Caco-2 (cell line): Measurements from ENCODE around the gene KLF15. TPM values are rescaled to one million over a fixed set of nuclear protein-coding genes. Genes with fewer than 3 reads are reported as not detected.

ENCODE experiments used
- BruUV-seq: library from RNA; stranded (reverse); fragments of 400-500 nt; replicated peaks from 2 replicates; lab custom pipeline; 2021; lab: Mats Ljungman, UMichigan
- CTCF ChIA-PET: fragments of 300-600 bp; sonication (Branson Sonifier 250); formaldehyde crosslinking; loops from one replicate; lab custom pipeline; 2022; ENCODE audit warnings: antibody characterized with exemption; lab: Charles Lee
- POLR2A ChIA-PET: fragments of 300-600 bp; sonication (Branson Sonifier 250); formaldehyde crosslinking; loops from one replicate; lab custom pipeline; 2022; ENCODE audit warnings: antibody characterized with exemption; lab: Charles Lee
- DNase-seq, 2 experiments: peaks; one replicate each; pipeline versions ENCODE4 v3.0.0 to v3.0.0-alpha.2; 2020 to 2022
- H3K27me3 ChIP-seq: replicated peaks from 2 replicates; pipeline ENCODE4 v1.6.0; 2011; ENCODE audit warnings: low read length; ENCODE audit not compliant: control insufficient read depth, insufficient read depth
- H3K36me3 ChIP-seq: 2 replicates; pipeline ENCODE4 v1.5.1; 2011; ENCODE audit warnings: low read length; ENCODE audit not compliant: control insufficient read depth, insufficient read depth
- H3K4me1 ChIP-seq: fragments of 250-450 bp; sonication (Bioruptor Pico); 2 replicates; pipeline ENCODE4 v1.5.1; 2020; ENCODE audit warnings: mild to moderate bottlenecking
- H3K4me3 ChIP-seq: 2 replicates; pipeline ENCODE4 v1.5.1; 2011; ENCODE audit warnings: low read depth, mild to moderate bottlenecking, control low read depth, low read length
- H3K9me3 ChIP-seq: fragments of 250-450 bp; sonication (Bioruptor Pico); 2 replicates; pipeline ENCODE4 v1.5.1; 2020; ENCODE audit warnings: mild to moderate bottlenecking, moderate library complexity
- H3K27ac Mint-ChIP-seq: one replicate; pipeline ENCODE4 v1.8.0; 2022; ENCODE audit warnings: mixed read lengths; ENCODE audit not compliant: unreplicated experiment
- H3K27me3 Mint-ChIP-seq: one replicate; pipeline ENCODE4 v1.8.0; 2022; ENCODE audit warnings: mixed read lengths; ENCODE audit not compliant: insufficient read depth, unreplicated experiment
- H3K36me3 Mint-ChIP-seq: one replicate; pipeline ENCODE4 v1.8.0; 2022; ENCODE audit warnings: mild to moderate bottlenecking, mixed read lengths; ENCODE audit not compliant: insufficient read depth, unreplicated experiment
- H3K4me1 Mint-ChIP-seq: one replicate; pipeline ENCODE4 v1.8.0; 2022; ENCODE audit warnings: low read depth, mixed read lengths; ENCODE audit not compliant: unreplicated experiment
- H3K4me3 Mint-ChIP-seq: one replicate; pipeline ENCODE4 v1.8.0; 2022; ENCODE audit warnings: mild to moderate bottlenecking, moderate library complexity, mixed read lengths; ENCODE audit not compliant: unreplicated experiment
- H3K9me3 Mint-ChIP-seq: one replicate; pipeline ENCODE4 v1.8.0; 2022; ENCODE audit warnings: mixed read lengths; ENCODE audit not compliant: unreplicated experiment
- intact Hi-C: fragments of 100-400 bp; cut with micrococcal nuclease; formaldehyde crosslinking; loops from one replicate; pipeline ENCODE4 v1.10.0; 2022; ENCODE audit not compliant: unreplicated experiment
- total RNA-seq: library from RNA; stranded (reverse); gene quantifications from 2 replicates; pipeline ENCODE4 v1.2.3, GENCODE V29; 2022
- TF ChIP-seq, protein P1 (sequence below), 2 experiments: fragments of 200-600 bp in 1 of 2; IDR thresholded peaks; 1 replicate in 1 of 2; 2 replicates in 1 of 2; pipeline versions ENCODE4 v1.5.1 to v1.8.0; 2011 to 2022; ENCODE audit warnings: antibody characterized with exemption in 1 of 2, control low read depth in 1 of 2, inconsistent platforms in 1 of 2, low read depth in 1 of 2, low read length in 1 of 2, mild to moderate bottlenecking in 1 of 2, moderate library complexity in 1 of 2; ENCODE audit not compliant: insufficient read depth in 1 of 2, severe bottlenecking in 1 of 2, unreplicated experiment in 1 of 2

KLF15 gene
- total RNA-seq, 1 experiment from 2014 or later: 2.7 TPM

GRCh38 chr3:126329927-126330725 is 27.1 kb downstream of the KLF15 start:
- H3K36me3 Mint-ChIP-seq: no peaks in the 10 kb centered on the region

GRCh38 chr3:126326629-126327028 is 30.6 kb downstream of the KLF15 start:
- H3K27ac Mint-ChIP-seq: no peak overlapping the region
- POLR2A ChIA-PET: no interaction called here
- CTCF ChIA-PET: no interaction called here
- no peak for DNase-seq
- Histone ChIP-seq H3K9me3 (peaks cover 9% of the 10 kb centered on the region; the same call in 1 of the 2 replicates), H3K36me3 (no peaks in the 10 kb centered on the region), H3K4me1 (no peaks in the 10 kb centered on the region), H3K4me3 (no peak overlapping the region), H3K27me3 (no peaks in the 10 kb centered on the region)
- BruUV-seq: no TSS peak
- H3K4me1 Mint-ChIP-seq: no peaks in the 10 kb centered on the region
- no peak overlapping the region for H3K4me3 Mint-ChIP-seq
- H3K36me3 Mint-ChIP-seq: no peaks in the 10 kb centered on the region
- TF ChIP-seq, protein P1, sequence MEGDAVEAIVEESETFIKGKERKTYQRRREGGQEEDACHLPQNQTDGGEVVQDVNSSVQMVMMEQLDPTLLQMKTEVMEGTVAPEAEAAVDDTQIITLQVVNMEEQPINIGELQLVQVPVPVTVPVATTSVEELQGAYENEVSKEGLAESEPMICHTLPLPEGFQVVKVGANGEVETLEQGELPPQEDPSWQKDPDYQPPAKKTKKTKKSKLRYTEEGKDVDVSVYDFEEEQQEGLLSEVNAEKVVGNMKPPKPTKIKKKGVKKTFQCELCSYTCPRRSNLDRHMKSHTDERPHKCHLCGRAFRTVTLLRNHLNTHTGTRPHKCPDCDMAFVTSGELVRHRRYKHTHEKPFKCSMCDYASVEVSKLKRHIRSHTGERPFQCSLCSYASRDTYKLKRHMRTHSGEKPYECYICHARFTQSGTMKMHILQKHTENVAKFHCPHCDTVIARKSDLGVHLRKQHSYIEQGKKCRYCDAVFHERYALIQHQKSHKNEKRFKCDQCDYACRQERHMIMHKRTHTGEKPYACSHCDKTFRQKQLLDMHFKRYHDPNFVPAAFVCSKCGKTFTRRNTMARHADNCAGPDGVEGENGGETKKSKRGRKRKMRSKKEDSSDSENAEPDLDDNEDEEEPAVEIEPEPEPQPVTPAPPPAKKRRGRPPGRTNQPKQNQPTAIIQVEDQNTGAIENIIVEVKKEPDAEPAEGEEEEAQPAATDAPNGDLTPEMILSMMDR (IDR thresholded peaks at IDR 0.05; ENCODE audit: insufficient read depth in 1 of 2, low read depth in 1 of 2, low read length in 1 of 2, severe bottlenecking in 1 of 2, unreplicated experiment in 1 of 2): no peak
- H3K9me3 Mint-ChIP-seq: peaks cover 27% of the 10 kb centered on the region
- intact Hi-C loops: no loop called here
- peaks cover 7% of the 10 kb centered on the region for H3K27me3 Mint-ChIP-seq

More at GRCh38 chr3:126329927-126330725, 27.1 kb downstream of the KLF15 start:
- intact Hi-C loops: no loop called here
- TF ChIP-seq, protein P1 (IDR thresholded peaks at IDR 0.05; ENCODE audit: insufficient read depth in 1 of 2, low read depth in 1 of 2, low read length in 1 of 2, severe bottlenecking in 1 of 2, unreplicated experiment in 1 of 2): no peak
- DNase-seq: no peak
- H3K27ac Mint-ChIP-seq: no peak overlapping the region
- ChIA-PET POLR2A (no interaction called here), CTCF (no interaction called here)
- peaks cover 27% of the 10 kb centered on the region for H3K9me3 Mint-ChIP-seq
- no peaks in the 10 kb centered on the region for H3K27me3 ChIP-seq
- H3K4me1 ChIP-seq: no peaks in the 10 kb centered on the region
- H3K4me3 ChIP-seq: no peak overlapping the region
- no peaks in the 10 kb centered on the region for H3K4me1 Mint-ChIP-seq
- no peak overlapping the region for H3K4me3 Mint-ChIP-seq
- H3K27me3 Mint-ChIP-seq: peaks cover 5% of the 10 kb centered on the region
- H3K9me3 ChIP-seq: peaks cover 9% of the 10 kb centered on the region; the same call in 1 of the 2 replicates
- no TSS peak for BruUV-seq
- H3K36me3 ChIP-seq: no peaks in the 10 kb centered on the region

- peaks cover 5% of the 10 kb centered on the region for H3K27me3 Mint-ChIP-seq
- H3K4me1 ChIP-seq: no peaks in the 10 kb centered on the region
- peaks cover 9% of the 10 kb centered on the region for H3K9me3 Mint-ChIP-seq
- ChIA-PET CTCF (no interaction called here), POLR2A (no interaction called here)
- H3K9me3 ChIP-seq: no peaks in the 10 kb centered on the region
- BruUV-seq: no TSS peak
- DNase-seq: no peak
- no peak overlapping the region for H3K4me3 ChIP-seq
- TF ChIP-seq, protein P1 (IDR thresholded peaks at IDR 0.05; ENCODE audit: insufficient read depth in 1 of 2, low read depth in 1 of 2, low read length in 1 of 2, severe bottlenecking in 1 of 2, unreplicated experiment in 1 of 2): no peak
- H3K4me1 Mint-ChIP-seq: no peaks in the 10 kb centered on the region
- no peaks in the 10 kb centered on the region for H3K27me3 ChIP-seq
- intact Hi-C loops: no loop called here
- H3K36me3 Mint-ChIP-seq: no peaks in the 10 kb centered on the region
- no peak overlapping the region for H3K4me3 Mint-ChIP-seq
- H3K36me3 ChIP-seq: no peaks in the 10 kb centered on the region
- no peak overlapping the region for H3K27ac Mint-ChIP-seq
These were observed 34.8 kb downstream of the KLF15 start for GRCh38 chr3:126322181-126322967.
